Measurements from ENCODE around the gene GTF2H4. TPM values are rescaled to one million over a fixed set of nuclear protein-coding genes. Genes with fewer than 3 reads are reported as not detected.
A peak's percentile ranks its signal among the peaks of the same experiment; 100 is the strongest.
"Not testable (repeated sequence)": the region's sequence is repeated elsewhere in the genome, so short reads cannot be mapped to it uniquely, and the experiment has no call there.

The GTF2H4 gene
- total RNA-seq, 1 experiment from 2014 or later = 42.6 TPM

DNA sequence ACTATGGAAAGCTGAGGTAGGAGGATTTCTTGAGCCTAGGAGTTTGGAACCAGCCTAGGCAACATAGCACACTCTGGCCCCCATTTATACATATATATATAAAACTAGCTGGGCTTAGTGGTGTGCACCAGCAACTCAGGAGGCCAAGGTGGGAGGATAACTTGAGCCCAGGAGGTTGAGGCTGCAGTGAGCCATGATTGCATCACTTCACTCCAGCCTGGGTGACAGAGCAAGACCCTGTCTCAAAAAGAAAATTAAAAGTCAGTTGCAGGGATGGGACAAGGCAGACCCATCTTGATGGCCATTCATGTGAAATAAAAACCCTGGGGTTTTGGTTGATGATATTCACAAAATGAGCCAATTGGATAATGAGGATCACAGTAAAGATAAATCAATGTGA, 6.6 kb upstream of the GTF2H4 start:
- no peak overlapping the region for H3K4me3 ChIP-seq (ENCODE audit: low read depth, low read length, poor library complexity, severe bottlenecking)
- no peak for TF ChIP-seq EZH2 (IDR thresholded peaks at IDR 0.05; ENCODE audit: borderline replicate concordance, low read depth, low read length, poor library complexity, severe bottlenecking)
- TF ChIP-seq, protein P1, sequence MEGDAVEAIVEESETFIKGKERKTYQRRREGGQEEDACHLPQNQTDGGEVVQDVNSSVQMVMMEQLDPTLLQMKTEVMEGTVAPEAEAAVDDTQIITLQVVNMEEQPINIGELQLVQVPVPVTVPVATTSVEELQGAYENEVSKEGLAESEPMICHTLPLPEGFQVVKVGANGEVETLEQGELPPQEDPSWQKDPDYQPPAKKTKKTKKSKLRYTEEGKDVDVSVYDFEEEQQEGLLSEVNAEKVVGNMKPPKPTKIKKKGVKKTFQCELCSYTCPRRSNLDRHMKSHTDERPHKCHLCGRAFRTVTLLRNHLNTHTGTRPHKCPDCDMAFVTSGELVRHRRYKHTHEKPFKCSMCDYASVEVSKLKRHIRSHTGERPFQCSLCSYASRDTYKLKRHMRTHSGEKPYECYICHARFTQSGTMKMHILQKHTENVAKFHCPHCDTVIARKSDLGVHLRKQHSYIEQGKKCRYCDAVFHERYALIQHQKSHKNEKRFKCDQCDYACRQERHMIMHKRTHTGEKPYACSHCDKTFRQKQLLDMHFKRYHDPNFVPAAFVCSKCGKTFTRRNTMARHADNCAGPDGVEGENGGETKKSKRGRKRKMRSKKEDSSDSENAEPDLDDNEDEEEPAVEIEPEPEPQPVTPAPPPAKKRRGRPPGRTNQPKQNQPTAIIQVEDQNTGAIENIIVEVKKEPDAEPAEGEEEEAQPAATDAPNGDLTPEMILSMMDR (conservative IDR thresholded peaks at IDR 0.05; ENCODE audit: low read depth, low read length) = no peak
- intact Hi-C loops (cut with micrococcal nuclease; ENCODE audit: unreplicated experiment) = no loop called here
- no TSS peak for BruUV-seq (replicated peaks)
- no peak overlapping the region for H3K27ac ChIP-seq (ENCODE audit: low read depth, low read length, poor library complexity, severe bottlenecking)
- H3K4me1 ChIP-seq (ENCODE audit: insufficient read depth, low read length, poor library complexity, severe bottlenecking) = peaks cover 6% of the 10 kb centered on the region
- H3K9me3 ChIP-seq (ENCODE audit: low read depth, low read length, poor library complexity, severe bottlenecking) = no peaks in the 10 kb centered on the region
- CTCF ChIA-PET = no interaction called here
- peaks cover 19% of the 10 kb centered on the region for H3K36me3 ChIP-seq (ENCODE audit: insufficient read depth, low read length, poor library complexity, severe bottlenecking)
- POLR2A ChIA-PET (ENCODE audit: low non-redundant PET) = no interaction called here
- no peaks in the 10 kb centered on the region for H3K27me3 ChIP-seq (replicated peaks; ENCODE audit: insufficient read depth, low read depth, low read length, poor library complexity)
- no peak for DNase-seq (ENCODE audit: low spot score)

DNA sequence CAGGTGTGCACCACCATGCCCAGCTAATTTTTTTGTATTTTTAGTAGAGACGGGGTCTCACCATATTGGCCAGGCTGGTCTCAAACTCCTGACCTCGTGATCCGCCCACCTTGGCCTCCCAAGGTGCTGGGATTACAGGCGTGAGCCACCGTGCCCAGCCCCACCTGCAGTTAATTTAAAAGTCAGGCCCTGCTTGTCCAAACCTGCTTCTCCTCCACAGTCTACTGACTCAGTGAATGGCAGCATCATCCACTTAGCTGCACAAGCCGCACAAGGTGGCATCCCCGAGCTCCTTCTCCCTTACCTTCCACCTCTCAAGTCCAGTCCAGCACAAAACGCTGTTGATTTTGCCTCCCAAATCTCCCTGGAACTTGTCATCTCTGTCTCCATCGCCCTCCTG, 5.8 kb upstream of the GTF2H4 start:
- H3K27ac ChIP-seq (ENCODE audit: low read depth, low read length, poor library complexity, severe bottlenecking); CTCF ChIA-PET; BruUV-seq (replicated peaks); H3K27me3 ChIP-seq (replicated peaks; ENCODE audit: insufficient read depth, low read depth, low read length, poor library complexity); H3K4me3 ChIP-seq (ENCODE audit: low read depth, low read length, poor library complexity, severe bottlenecking); H3K9me3 ChIP-seq (ENCODE audit: low read depth, low read length, poor library complexity, severe bottlenecking); H3K4me1 ChIP-seq (ENCODE audit: insufficient read depth, low read length, poor library complexity, severe bottlenecking); POLR2A ChIA-PET (ENCODE audit: low non-redundant PET); intact Hi-C loops (cut with micrococcal nuclease; ENCODE audit: unreplicated experiment); DNase-seq (ENCODE audit: low spot score): not testable (repeated sequence)
- peaks cover 19% of the 10 kb centered on the region for H3K36me3 ChIP-seq (ENCODE audit: insufficient read depth, low read length, poor library complexity, severe bottlenecking)

DNA sequence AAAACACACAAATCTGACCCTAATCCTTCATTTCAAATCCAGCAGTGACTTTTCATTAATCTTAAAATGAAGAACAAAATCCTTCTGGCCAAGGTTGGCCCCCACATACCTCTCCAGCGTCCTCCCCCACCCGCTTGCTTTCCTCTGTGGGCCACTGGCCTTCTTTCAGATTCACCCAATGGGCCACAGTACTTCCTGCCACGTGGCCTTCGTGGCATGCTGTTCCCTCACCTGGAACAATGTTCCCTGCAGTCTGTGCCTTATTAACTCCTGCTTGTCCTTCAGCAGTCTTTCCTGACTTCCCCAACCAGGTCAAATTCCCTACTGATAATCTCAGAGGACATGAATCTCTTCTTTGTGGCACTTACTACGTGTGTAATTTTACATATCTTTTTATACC, 5.3 kb upstream of the GTF2H4 start:
- Histone ChIP-seq H3K9me3 (ENCODE audit: low read depth, low read length, poor library complexity, severe bottlenecking) (no peaks in the 10 kb centered on the region), H3K4me1 (ENCODE audit: insufficient read depth, low read length, poor library complexity, severe bottlenecking) (peaks cover 8% of the 10 kb centered on the region), H3K27me3 (replicated peaks; ENCODE audit: insufficient read depth, low read depth, low read length, poor library complexity) (no peaks in the 10 kb centered on the region), H3K27ac (ENCODE audit: low read depth, low read length, poor library complexity, severe bottlenecking) (no peak overlapping the region), H3K36me3 (ENCODE audit: insufficient read depth, low read length, poor library complexity, severe bottlenecking) (peaks cover 14% of the 10 kb centered on the region), H3K4me3 (ENCODE audit: low read depth, low read length, poor library complexity, severe bottlenecking) (no peak overlapping the region)
- TF ChIP-seq, protein P1 (conservative IDR thresholded peaks at IDR 0.05; ENCODE audit: low read depth, low read length) = no peak
- no peak for TF ChIP-seq EZH2 (IDR thresholded peaks at IDR 0.05; ENCODE audit: borderline replicate concordance, low read depth, low read length, poor library complexity, severe bottlenecking)
- ChIA-PET POLR2A (ENCODE audit: low non-redundant PET) (no interaction called here), CTCF (no interaction called here)
- intact Hi-C loops (cut with micrococcal nuclease; ENCODE audit: unreplicated experiment) = no loop called here
- DNase-seq (ENCODE audit: low spot score) = no peak
- BruUV-seq (replicated peaks) = no TSS peak

DNA sequence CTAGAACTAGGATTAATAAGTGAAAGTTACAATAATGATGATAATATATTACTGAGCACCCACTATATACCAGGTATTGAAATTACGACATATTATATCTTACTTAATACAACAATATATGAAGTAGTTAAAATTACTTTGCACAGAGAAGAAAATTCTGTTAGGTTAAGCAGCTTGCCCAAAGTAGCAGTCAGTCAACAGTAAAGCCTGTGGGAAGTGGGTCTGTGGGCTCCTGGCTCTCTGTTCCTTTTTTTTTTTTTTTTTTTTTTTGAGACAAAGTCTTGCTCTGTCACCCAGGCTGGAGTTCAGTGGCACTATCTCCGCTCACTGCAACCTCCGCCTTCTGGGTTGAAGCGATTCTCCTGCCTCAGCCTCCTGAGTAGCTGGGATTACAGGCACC, 4.8 kb upstream of the GTF2H4 start:
- no peak for DNase-seq (ENCODE audit: low spot score)
- BruUV-seq (replicated peaks) = no TSS peak
- Histone ChIP-seq H3K4me1 (ENCODE audit: insufficient read depth, low read length, poor library complexity, severe bottlenecking) (peaks cover 8% of the 10 kb centered on the region), H3K27me3 (replicated peaks; ENCODE audit: insufficient read depth, low read depth, low read length, poor library complexity) (no peaks in the 10 kb centered on the region), H3K4me3 (ENCODE audit: low read depth, low read length, poor library complexity, severe bottlenecking) (no peak overlapping the region), H3K9me3 (ENCODE audit: low read depth, low read length, poor library complexity, severe bottlenecking) (no peaks in the 10 kb centered on the region), H3K27ac (ENCODE audit: low read depth, low read length, poor library complexity, severe bottlenecking) (no peak overlapping the region), H3K36me3 (ENCODE audit: insufficient read depth, low read length, poor library complexity, severe bottlenecking) (peaks cover 9% of the 10 kb centered on the region)
- ChIA-PET CTCF (no interaction called here), POLR2A (ENCODE audit: low non-redundant PET) (no interaction called here)
- intact Hi-C loops (cut with micrococcal nuclease; ENCODE audit: unreplicated experiment) = no loop called here
- no peak for TF ChIP-seq EZH2 (IDR thresholded peaks at IDR 0.05; ENCODE audit: borderline replicate concordance, low read depth, low read length, poor library complexity, severe bottlenecking)
- TF ChIP-seq, protein P1 (conservative IDR thresholded peaks at IDR 0.05; ENCODE audit: low read depth, low read length) = no peak

DNA sequence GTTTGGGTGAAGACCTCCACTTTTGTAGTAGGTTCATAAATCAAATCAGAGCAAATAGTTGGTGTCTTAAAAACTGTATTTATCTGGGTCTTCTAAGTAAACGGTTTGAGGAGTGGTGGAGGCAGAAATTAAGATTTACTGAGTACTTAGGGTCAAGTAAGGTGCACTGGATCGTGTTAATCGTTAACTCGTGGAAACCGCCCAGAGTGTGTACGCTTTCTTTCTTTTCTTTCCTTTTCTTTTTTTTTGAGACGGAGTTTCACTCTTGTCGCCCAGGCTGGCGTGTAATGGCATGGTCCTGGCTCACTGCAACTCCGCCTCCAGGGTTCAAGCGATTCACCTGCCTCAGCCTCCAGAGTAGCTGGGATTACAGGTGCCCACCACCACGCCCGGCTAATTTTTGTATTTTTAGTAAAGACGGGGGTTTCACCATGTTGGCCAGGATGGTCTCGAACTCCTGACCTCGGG, 683 bp upstream of the GTF2H4 start:
- H3K27me3 ChIP-seq (replicated peaks; ENCODE audit: insufficient read depth, low read depth, low read length, poor library complexity); intact Hi-C loops (cut with micrococcal nuclease; ENCODE audit: unreplicated experiment); POLR2A ChIA-PET (ENCODE audit: low non-redundant PET); DNase-seq (ENCODE audit: low spot score); H3K27ac ChIP-seq (ENCODE audit: low read depth, low read length, poor library complexity, severe bottlenecking); BruUV-seq (replicated peaks); H3K4me1 ChIP-seq (ENCODE audit: insufficient read depth, low read length, poor library complexity, severe bottlenecking); H3K9me3 ChIP-seq (ENCODE audit: low read depth, low read length, poor library complexity, severe bottlenecking): not testable (repeated sequence)
- CTCF ChIA-PET = interaction anchor here (1.0 kb wide), 1 partner anchor 362 kb away, joined by 5 read pairs; no protein-coding TSS in a partner anchor
- Histone ChIP-seq H3K36me3 (ENCODE audit: insufficient read depth, low read length, poor library complexity, severe bottlenecking) (peaks cover 19% of the 10 kb centered on the region), H3K4me3 (ENCODE audit: low read depth, low read length, poor library complexity, severe bottlenecking) (peak overlapping the region; percentile 95)
